ENCODE results near the gene TRAPPC12.
A peak's percentile ranks its signal among the peaks of the same experiment; 100 is the strongest.

The TRAPPC12 gene

GRCh38 chr2:3457524-3458395, 78.3 kb downstream of the TRAPPC12 start:
- no peak for DNase-seq

- no peak for DNase-seq
These were observed 79.1 kb downstream of the TRAPPC12 start for GRCh38 chr2:3458396-3459184.

GRCh38 chr2:3459185-3460015, 79.9 kb downstream of the TRAPPC12 start:
- no peak for DNase-seq

- no peak for DNase-seq
These were observed 80.7 kb downstream of the TRAPPC12 start for GRCh38 chr2:3460156-3460555.

- no peak for DNase-seq
These were observed 81.6 kb downstream of the TRAPPC12 start for GRCh38 chr2:3460831-3461800.

- peak; percentile 38 to 70 for DNase-seq
These were observed 82.5 kb downstream of the TRAPPC12 start for GRCh38 chr2:3461801-3462492.

GRCh38 chr2:3462493-3463104, 83.1 kb downstream of the TRAPPC12 start:
- no peak for DNase-seq

GRCh38 chr2:3463186-3463835, 83.8 kb downstream of the TRAPPC12 start:
- DNase-seq = no peak

- DNase-seq = no peak
These were observed 84.5 kb downstream of the TRAPPC12 start for GRCh38 chr2:3463944-3464343.

GRCh38 chr2:3464401-3465005, 85.0 kb downstream of the TRAPPC12 start:
- no peak for DNase-seq

GRCh38 chr2:3465328-3465727, 85.8 kb downstream of the TRAPPC12 start:
- DNase-seq = no peak

GRCh38 chr2:3465844-3466481, 86.5 kb downstream of the TRAPPC12 start:
- DNase-seq = no peak

GRCh38 chr2:3466482-3466863, 87.0 kb downstream of the TRAPPC12 start:
- no peak for DNase-seq

GRCh38 chr2:3466966-3467365, 87.5 kb downstream of the TRAPPC12 start:
- no peak for DNase-seq

- no peak for DNase-seq
These were observed 88.2 kb downstream of the TRAPPC12 start for GRCh38 chr2:3467654-3468053.

GRCh38 chr2:3468296-3468988, 88.9 kb downstream of the TRAPPC12 start:
- DNase-seq = no peak

GRCh38 chr2:3469486-3469885, 90.0 kb downstream of the TRAPPC12 start:
- DNase-seq = no peak

- no peak for DNase-seq
These were observed 90.7 kb downstream of the TRAPPC12 start for GRCh38 chr2:3470166-3470651.

All from NCI-H446 (cell line).